H1 (cell line): ENCODE measurements around the gene NUFIP2. TPM values are rescaled to one million over a fixed set of nuclear protein-coding genes. Genes with fewer than 3 reads are reported as not detected.

Experiments
- CTCF ChIA-PET: fragments of 300-600 bp; sonication (Branson Sonifier 250); formaldehyde crosslinking; loops from one replicate; lab custom pipeline; 2021; ENCODE audit not compliant: partially characterized antibody; lab: Charles Lee
- POLR2A ChIA-PET: fragments of 300-600 bp; sonication (Branson Sonifier 250); formaldehyde crosslinking; loops from one replicate; lab custom pipeline; 2021; ENCODE audit warnings: inconsistent platforms; ENCODE audit not compliant: partially characterized antibody; lab: Charles Lee
- DNase-seq, 2 experiments: peaks; one replicate each; pipeline versions ENCODE4 v3.0.0 to v3.0.0-alpha.2; 2010 to 2022; ENCODE audit warnings: low spot score in 2 of 2, low read depth in 1 of 2, mixed read lengths in 1 of 2
- FAIRE-seq: peaks from 2 replicates; lab custom pipeline; 2011; peaks lifted over from hg19 to GRCh38; lab: Jason Lieb, UNC
- H2AFZ ChIP-seq: 2 replicates; pipeline ENCODE4 v1.8.1; 2012; ENCODE audit warnings: low read length, inconsistent platforms
- H2AK5ac ChIP-seq: 2 replicates; pipeline ENCODE4 v1.6.1; 2013; ENCODE audit warnings: low read depth, low read length
- H2BK120ac ChIP-seq: replicated peaks from 2 replicates; pipeline ENCODE3; 2013; ENCODE audit warnings: low read depth, low read length, inconsistent platforms
- H2BK12ac ChIP-seq: 2 replicates; pipeline ENCODE4 v1.6.1; 2013; ENCODE audit warnings: low read depth, low read length
- H2BK15ac ChIP-seq: 2 replicates; pipeline ENCODE4 v1.6.1; 2013; ENCODE audit warnings: low read length
- H2BK20ac ChIP-seq: 2 replicates; pipeline ENCODE4 v1.6.1; 2013; ENCODE audit warnings: low read length
- H2BK5ac ChIP-seq: 2 replicates; pipeline ENCODE4 v1.6.1; 2013; ENCODE audit warnings: low read depth, low read length
- H3K14ac ChIP-seq: 2 replicates; pipeline ENCODE4 v1.6.1; 2013; ENCODE audit warnings: inconsistent platforms; ENCODE audit not compliant: insufficient read length
- H3K18ac ChIP-seq: 2 replicates; pipeline ENCODE4 v1.6.1; 2013; ENCODE audit warnings: low read length; ENCODE audit errors: extremely low read depth
- H3K23ac ChIP-seq: 2 replicates; pipeline ENCODE4 v1.6.1; 2013; ENCODE audit warnings: inconsistent platforms; ENCODE audit not compliant: insufficient read length
- H3K23me2 ChIP-seq: 2 replicates; pipeline ENCODE4 v1.6.1; 2013; ENCODE audit warnings: low read depth, low read length
- H3K27ac ChIP-seq: 2 replicates; pipeline ENCODE4 v1.6.1; 2011; ENCODE audit warnings: low read depth, low read length, inconsistent platforms
- H3K27me3 ChIP-seq, 4 experiments: replicated peaks in 1 of 4; 1 replicate in 1 of 4; 2 replicates in 3 of 4; pipeline versions ENCODE4 v1.6.1 to v1.8.1; 2011 to 2013; ENCODE audit warnings: low read length in 3 of 4, mild to moderate bottlenecking in 3 of 4, inconsistent platforms in 2 of 4, mixed read lengths in 2 of 4, moderate library complexity in 1 of 4; ENCODE audit not compliant: control insufficient read depth in 3 of 4, insufficient read depth in 3 of 4; ENCODE audit errors: extremely low read depth in 1 of 4
- H3K36me3 ChIP-seq, 4 experiments: 2 replicates each; pipeline versions ENCODE4 v1.6.1 to v1.8.1; 2011 to 2013; ENCODE audit warnings: mild to moderate bottlenecking in 4 of 4, low read length in 3 of 4, moderate library complexity in 2 of 4, control low read depth in 1 of 4, inconsistent platforms in 1 of 4; ENCODE audit not compliant: insufficient read depth in 4 of 4, control insufficient read depth in 2 of 4
- H3K4ac ChIP-seq: replicated peaks from 2 replicates; pipeline ENCODE3; 2013; ENCODE audit warnings: low read length, low read depth, mixed read lengths, inconsistent platforms; ENCODE audit not compliant: insufficient read length
- H3K4me1 ChIP-seq, 4 experiments: replicated peaks in 1 of 4; 1 replicate in 1 of 4; 2 replicates in 3 of 4; pipeline versions ENCODE4 v1.6.1 to v1.8.1; 2011 to 2013; ENCODE audit warnings: low read length in 3 of 4, inconsistent platforms in 2 of 4, mixed read lengths in 1 of 4; ENCODE audit not compliant: insufficient read depth in 4 of 4, control insufficient read depth in 3 of 4
- H3K4me2 ChIP-seq, 2 experiments: 2 replicates each; pipeline versions ENCODE4 v1.6.1 to v1.8.1; 2011 to 2013; ENCODE audit warnings: low read depth in 2 of 2, low read length in 2 of 2, control low read depth in 1 of 2, inconsistent platforms in 1 of 2, mild to moderate bottlenecking in 1 of 2; ENCODE audit not compliant: insufficient read depth in 1 of 2
- H3K4me3 ChIP-seq, 4 experiments: fragments of 200-600, 300-600 bp in 1 of 4; sonication (generic), shearing (Covaris generic), sonication (Bioruptor Twin) in 1 of 4; 2 replicates each; pipeline versions ENCODE4 v1.5.1 to v1.8.1; 2011 to 2016; ENCODE audit warnings: low read length in 4 of 4, low read depth in 3 of 4, control low read depth in 2 of 4, inconsistent platforms in 2 of 4, mild to moderate bottlenecking in 2 of 4, mixed read lengths in 1 of 4, moderate library complexity in 1 of 4; ENCODE audit not compliant: insufficient read depth in 2 of 4; ENCODE audit errors: extremely low read depth in 1 of 4
- H3K56ac ChIP-seq: replicated peaks from 2 replicates; pipeline ENCODE3; 2013; ENCODE audit warnings: low read depth, mild to moderate bottlenecking, mixed read lengths, low read length, inconsistent platforms; ENCODE audit not compliant: insufficient read length
- H3K79me1 ChIP-seq: 2 replicates; pipeline ENCODE4 v1.6.1; 2013; ENCODE audit warnings: low read depth, low read length, control low read depth
- H3K79me2 ChIP-seq, 2 experiments: 2 replicates each; pipeline versions ENCODE4 v1.6.1 to v1.8.1; 2012 to 2013; ENCODE audit warnings: low read length in 2 of 2, mild to moderate bottlenecking in 2 of 2, inconsistent platforms in 1 of 2; ENCODE audit not compliant: insufficient read depth in 2 of 2, control insufficient read depth in 1 of 2
- H3K9ac ChIP-seq, 4 experiments: replicated peaks in 1 of 4; 1 replicate in 1 of 4; 2 replicates in 3 of 4; pipeline versions ENCODE4 v1.6.1 to v1.8.1; 2011 to 2013; ENCODE audit warnings: low read depth in 3 of 4, low read length in 3 of 4, control low read depth in 2 of 4, mild to moderate bottlenecking in 2 of 4, moderate library complexity in 2 of 4, inconsistent platforms in 1 of 4; ENCODE audit errors: extremely low read depth in 1 of 4
- H3K9me3 ChIP-seq, 2 experiments: 2 replicates each; pipeline versions ENCODE4 v1.6.1 to v1.8.1; 2012 to 2013; ENCODE audit warnings: mild to moderate bottlenecking in 2 of 2, moderate library complexity in 2 of 2, control low read depth in 1 of 2, inconsistent platforms in 1 of 2, low read depth in 1 of 2, low read length in 1 of 2, mixed read lengths in 1 of 2; ENCODE audit not compliant: insufficient read depth in 2 of 2
- H4K20me1 ChIP-seq, 2 experiments: replicated peaks in 1 of 2; 2 replicates each; pipeline versions ENCODE3 to v1.8.1; 2011 to 2013; ENCODE audit warnings: inconsistent platforms in 2 of 2, low read length in 2 of 2, mild to moderate bottlenecking in 1 of 2; ENCODE audit not compliant: insufficient read depth in 2 of 2, control insufficient read depth in 1 of 2
- H4K5ac ChIP-seq: 2 replicates; pipeline ENCODE4 v1.6.1; 2013; ENCODE audit warnings: low read length, low read depth, mixed read lengths, inconsistent platforms; ENCODE audit not compliant: insufficient read length
- H4K8ac ChIP-seq: 2 replicates; pipeline ENCODE4 v1.8.0; 2013; ENCODE audit warnings: mild to moderate bottlenecking, moderate library complexity, low read length, inconsistent platforms; ENCODE audit not compliant: insufficient read depth; ENCODE audit errors: extremely low read depth
- H4K91ac ChIP-seq: replicated peaks from 2 replicates; pipeline ENCODE3; 2013; ENCODE audit warnings: low read length, mixed read lengths, inconsistent platforms; ENCODE audit not compliant: insufficient read length
- CBX8 ChIP-seq: fragments of 300-800, 300-1000 bp; sonication (generic); IDR thresholded peaks from 2 replicates; pipeline ENCODE4 v1.7.1; 2016; ENCODE audit warnings: low read depth, low read length, borderline replicate concordance
- CHD1 ChIP-seq: IDR thresholded peaks from 2 replicates; pipeline ENCODE4 v1.6.1; 2012; ENCODE audit warnings: low read depth, low read length, improper control_type of control experiment
- EP300 ChIP-seq, 2 experiments: IDR thresholded peaks; 1 replicate in 1 of 2; 2 replicates in 1 of 2; pipeline ENCODE4 v1.6.1; 2011 to 2012; ENCODE audit warnings: low read depth in 2 of 2, low read length in 2 of 2, mild to moderate bottlenecking in 2 of 2, borderline replicate concordance in 1 of 2, inconsistent platforms in 1 of 2, moderate library complexity in 1 of 2
- GTF2F1 ChIP-seq: IDR thresholded peaks from 2 replicates; pipeline ENCODE4 v1.6.1; 2012; ENCODE audit warnings: low read depth, low read length, improper control_type of control experiment, borderline replicate concordance
- POLR2AphosphoS5 ChIP-seq: IDR thresholded peaks from 2 replicates; pipeline ENCODE4 v1.6.1; 2011; ENCODE audit warnings: low read depth, low read length
- POU5F1 ChIP-seq: IDR thresholded peaks from 2 replicates; pipeline ENCODE4 v1.6.1; 2011; ENCODE audit warnings: low read depth, mild to moderate bottlenecking, low read length, moderate library complexity
- SRF ChIP-seq: IDR thresholded peaks from 2 replicates; pipeline ENCODE4 v1.6.1; 2011; ENCODE audit warnings: mild to moderate bottlenecking, low read depth, low read length, moderate library complexity
- TAF1 ChIP-seq: IDR thresholded peaks from 2 replicates; pipeline ENCODE4 v1.6.1; 2011; ENCODE audit warnings: mild to moderate bottlenecking, low read depth, low read length
- TAF7 ChIP-seq: optimal IDR thresholded peaks from 2 replicates; pipeline ENCODE3; 2011; ENCODE audit warnings: low read depth, mild to moderate bottlenecking, inconsistent platforms, low read length, moderate library complexity, borderline replicate concordance
- TEAD4 ChIP-seq: IDR thresholded peaks from 2 replicates; pipeline ENCODE4 v1.6.1; 2012; ENCODE audit warnings: low read depth, low read length, inconsistent platforms, mixed read lengths
- WGBS, 2 experiments: shearing (Covaris generic) in 1 of 2; methylation state at CpG; one replicate each; pipeline versions ENCODE4 v1.1.6 to v1.1.7; 2013 to 2015; ENCODE audit warnings: low lambda C conversion rate in 2 of 2, mixed read lengths in 2 of 2, inconsistent platforms in 1 of 2, low coverage in 1 of 2, missing lambda C conversion rate in 1 of 2; ENCODE audit not compliant: insufficient replicate concordance in 2 of 2, insufficient coverage in 1 of 2, insufficient read length in 1 of 2; ENCODE audit errors: extremely low coverage in 1 of 2, missing lambda C conversion rate in 1 of 2; 5-methylcytosine and 5-hydroxymethylcytosine counted together
- polyA plus RNA-seq, 7 experiments: library from polyadenylated mRNA; depleted of rRNA in 3 of 7; stranded (reverse) in 5 of 7; unstranded in 2 of 7; fragments of >200 nt in 5 of 7; fragments of 200-250 nt in 2 of 7; gene quantifications; 1 replicate in 5 of 7; 2 replicates in 1 of 7; 4 replicates in 1 of 7; pipeline versions ENCODE4 v1.2.1 to v1.2.3, GENCODE V29; 2011 to 2013; ENCODE audit warnings: missing spikeins in 2 of 7, mixed read lengths in 2 of 7
- total RNA-seq: library from RNA; stranded (reverse); fragmentation: NEBNext Ultra II Directional; extraction: Animal tissue kit (Norgen Biotek cat#: 25700); gene quantifications from 2 replicates; pipeline ENCODE4 v1.2.1, GENCODE V29; 2021
- TF ChIP-seq, protein P1 (sequence below): IDR thresholded peaks from 2 replicates; pipeline ENCODE4 v1.6.1; 2011; ENCODE audit warnings: low read depth, mild to moderate bottlenecking, low read length; ENCODE audit not compliant: insufficient read depth
- TF ChIP-seq, protein P2 (sequence below): IDR thresholded peaks from 2 replicates; pipeline ENCODE4 v1.6.1; 2012; ENCODE audit warnings: low read length, inconsistent platforms

NUFIP2 gene
- total and polyA plus RNA-seq, 2 of the 8 experiments (the other 6 are each of a cell fraction or from before 2014, with no cell fraction given), result 65.9 to 118 TPM

- ChIA-PET CTCF (interaction anchor here (0.9 kb wide), 1 partner anchor 14 kb away, joined by 3 read pairs; no protein-coding TSS in a partner anchor), POLR2A (interaction anchor here (2.4 to 9.7 kb wide), 2 partner anchors 8 to 10 kb away, joined by 8 to 83 read pairs; partner anchors contain the start of gene NUFIP2)
- TF ChIP-seq EP300 (IDR thresholded peaks at IDR 0.05; ENCODE audit: borderline replicate concordance in 1 of 2, low read depth in 2 of 2, low read length in 2 of 2), result no peak
- TF ChIP-seq SRF, result no peak
- TF ChIP-seq GTF2F1, result no peak
- TF ChIP-seq, protein P1, sequence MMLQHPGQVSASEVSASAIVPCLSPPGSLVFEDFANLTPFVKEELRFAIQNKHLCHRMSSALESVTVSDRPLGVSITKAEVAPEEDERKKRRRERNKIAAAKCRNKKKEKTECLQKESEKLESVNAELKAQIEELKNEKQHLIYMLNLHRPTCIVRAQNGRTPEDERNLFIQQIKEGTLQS, result no peak
- no peak for TF ChIP-seq CHD1
- no peak for TF ChIP-seq POU5F1
- TF ChIP-seq TEAD4, result no peak
- no peak for TF ChIP-seq POLR2AphosphoS5
- TF ChIP-seq TAF7, result no peak
- TF ChIP-seq, protein P2, sequence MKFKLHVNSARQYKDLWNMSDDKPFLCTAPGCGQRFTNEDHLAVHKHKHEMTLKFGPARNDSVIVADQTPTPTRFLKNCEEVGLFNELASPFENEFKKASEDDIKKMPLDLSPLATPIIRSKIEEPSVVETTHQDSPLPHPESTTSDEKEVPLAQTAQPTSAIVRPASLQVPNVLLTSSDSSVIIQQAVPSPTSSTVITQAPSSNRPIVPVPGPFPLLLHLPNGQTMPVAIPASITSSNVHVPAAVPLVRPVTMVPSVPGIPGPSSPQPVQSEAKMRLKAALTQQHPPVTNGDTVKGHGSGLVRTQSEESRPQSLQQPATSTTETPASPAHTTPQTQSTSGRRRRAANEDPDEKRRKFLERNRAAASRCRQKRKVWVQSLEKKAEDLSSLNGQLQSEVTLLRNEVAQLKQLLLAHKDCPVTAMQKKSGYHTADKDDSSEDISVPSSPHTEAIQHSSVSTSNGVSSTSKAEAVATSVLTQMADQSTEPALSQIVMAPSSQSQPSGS, result no peak
- no peak for TF ChIP-seq TAF1
- TF ChIP-seq CBX8, result no peak
- H3K27me3 ChIP-seq, result no peaks in the 10 kb centered on the region
- H3K18ac ChIP-seq, result no peak overlapping the region
- no peak overlapping the region for H4K91ac ChIP-seq
- H2AFZ ChIP-seq, result no peak overlapping the region
- H3K56ac ChIP-seq, result no peak overlapping the region
- no peak overlapping the region for H4K8ac ChIP-seq
- no peak overlapping the region; a peak in 1 of 4 replicates for H3K4me2 ChIP-seq
- peaks cover 46% of the 10 kb centered on the region in 2 experiments for H4K20me1 ChIP-seq
- H3K23me2 ChIP-seq, result no peaks in the 10 kb centered on the region
- 90% methylated on average over 5 of the region's 5 CpGs; no CpG with 5 or more reads in 1 of the 2 experiments for WGBS, 2 experiments
- no peak overlapping the region for H3K23ac ChIP-seq
- peaks cover 78 to 98% of the 10 kb centered on the region in 2 experiments for H3K79me2 ChIP-seq
- H3K4me3 ChIP-seq, result peak overlapping the region in 1 of 4 experiments; percentile 1; a peak in 1 of 8 replicates
- no peak overlapping the region for H3K9ac ChIP-seq
- no peak overlapping the region for H2BK120ac ChIP-seq
- DNase-seq (no peak), FAIRE-seq (no peak)
- H4K5ac ChIP-seq, result no peak overlapping the region
- H2BK15ac ChIP-seq, result no peak overlapping the region
- no peak overlapping the region for H2BK12ac ChIP-seq
- H3K4me1 ChIP-seq, result no peaks in the 10 kb centered on the region
- H3K4ac ChIP-seq, result no peak overlapping the region
- H3K14ac ChIP-seq, result no peak overlapping the region
- no peak overlapping the region for H3K27ac ChIP-seq
- H3K36me3 ChIP-seq, result peaks cover 26 to 88% (median 50%) of the 10 kb centered on the region in 4 experiments
- H3K9me3 ChIP-seq, result no peaks in the 10 kb centered on the region
- no peak overlapping the region for H2AK5ac ChIP-seq
- H2BK5ac ChIP-seq, result no peak overlapping the region
- H3K79me1 ChIP-seq, result peaks cover 7% of the 10 kb centered on the region
- no peak overlapping the region for H2BK20ac ChIP-seq
Measured at GRCh38 chr17:29283496-29283895, 10.5 kb downstream of the NUFIP2 start.
